H9 (cell line): ENCODE measurements around the gene GRID1. TPM values are rescaled to one million over a fixed set of nuclear protein-coding genes. Genes with fewer than 3 reads are reported as not detected.

ENCODE experiments used
- DNase-seq: peaks from one replicate; pipeline ENCODE4 v3.0.0-alpha.2; 2017
- H2AFZ ChIP-seq: one replicate; pipeline ENCODE4 v1.6.1; 2013; ENCODE audit warnings: mild to moderate bottlenecking, low read length, control low read depth, moderate library complexity
- H2AK5ac ChIP-seq: 2 replicates; pipeline ENCODE4 v1.6.1; 2013; ENCODE audit warnings: low read length, control low read depth, mixed read lengths; ENCODE audit not compliant: insufficient read length
- H2BK120ac ChIP-seq: one replicate; pipeline ENCODE4 v1.6.1; 2013; ENCODE audit warnings: low read depth, mild to moderate bottlenecking, low read length, control low read depth, inconsistent platforms; ENCODE audit not compliant: poor library complexity, severe bottlenecking
- H2BK12ac ChIP-seq: 2 replicates; pipeline ENCODE4 v1.6.1; 2013; ENCODE audit warnings: low read length, control low read depth, mixed read lengths, low read depth; ENCODE audit not compliant: insufficient read length
- H2BK15ac ChIP-seq: 2 replicates; pipeline ENCODE4 v1.6.1; 2013; ENCODE audit warnings: low read depth, low read length, control low read depth
- H2BK20ac ChIP-seq: one replicate; pipeline ENCODE4 v1.6.1; 2013; ENCODE audit warnings: low read depth, mild to moderate bottlenecking, low read length, control low read depth, inconsistent platforms; ENCODE audit not compliant: poor library complexity, severe bottlenecking
- H2BK5ac ChIP-seq: 2 replicates; pipeline ENCODE4 v1.6.1; 2013; ENCODE audit warnings: low read length, control low read depth, mixed read lengths; ENCODE audit not compliant: insufficient read length
- H3K14ac ChIP-seq: 2 replicates; pipeline ENCODE4 v1.6.1; 2013; ENCODE audit warnings: low read length, control low read depth; ENCODE audit not compliant: insufficient read depth
- H3K18ac ChIP-seq: 2 replicates; pipeline ENCODE4 v1.6.1; 2013; ENCODE audit warnings: low read depth, mild to moderate bottlenecking, mixed read lengths, low read length, control low read depth; ENCODE audit not compliant: insufficient read length
- H3K23ac ChIP-seq: 2 replicates; pipeline ENCODE4 v1.6.1; 2013; ENCODE audit warnings: low read length, control low read depth, mixed read lengths, low read depth; ENCODE audit not compliant: insufficient read length
- H3K23me2 ChIP-seq: 2 replicates; pipeline ENCODE4 v1.6.1; 2013; ENCODE audit warnings: low read depth, mild to moderate bottlenecking, mixed read lengths, low read length, control low read depth; ENCODE audit not compliant: insufficient read length, poor library complexity, severe bottlenecking
- H3K27ac ChIP-seq: 2 replicates; pipeline ENCODE4 v1.5.1; 2013; ENCODE audit warnings: low read length, control low read depth, mixed read lengths, low read depth; ENCODE audit not compliant: insufficient read length
- H3K27me3 ChIP-seq: 2 replicates; pipeline ENCODE4 v1.6.1; 2013; ENCODE audit warnings: low read length, control low read depth, inconsistent platforms; ENCODE audit not compliant: insufficient read depth
- H3K4ac ChIP-seq: 2 replicates; pipeline ENCODE4 v1.6.1; 2013; ENCODE audit warnings: low read depth, mild to moderate bottlenecking, control low read depth, inconsistent platforms, low read length, moderate library complexity
- H3K4me1 ChIP-seq: 2 replicates; pipeline ENCODE4 v1.6.1; 2013; ENCODE audit warnings: low read length, control low read depth, inconsistent platforms; ENCODE audit not compliant: insufficient read depth
- H3K4me2 ChIP-seq: 2 replicates; pipeline ENCODE4 v1.6.1; 2013; ENCODE audit warnings: low read length, control low read depth, mixed read lengths; ENCODE audit not compliant: insufficient read length, insufficient read depth
- H3K56ac ChIP-seq: 2 replicates; pipeline ENCODE4 v1.6.1; 2013; ENCODE audit warnings: low read depth, mild to moderate bottlenecking, mixed read lengths, low read length, control low read depth; ENCODE audit not compliant: insufficient read length
- H3K79me1 ChIP-seq: 2 replicates; pipeline ENCODE4 v1.6.1; 2013; ENCODE audit warnings: low read depth, mild to moderate bottlenecking, moderate library complexity, low read length, control low read depth, inconsistent platforms; ENCODE audit not compliant: insufficient read depth, poor library complexity, severe bottlenecking
- H3K79me2 ChIP-seq: 2 replicates; pipeline ENCODE4 v1.6.1; 2013; ENCODE audit warnings: low read length, control low read depth, inconsistent platforms; ENCODE audit not compliant: insufficient read depth
- H3K9ac ChIP-seq: 2 replicates; pipeline ENCODE4 v1.6.1; 2013; ENCODE audit warnings: low read length, control low read depth, mixed read lengths; ENCODE audit not compliant: insufficient read length; ENCODE audit errors: extremely low read depth
- H3K9me3 ChIP-seq: one replicate; pipeline ENCODE4 v1.6.1; 2013; ENCODE audit warnings: low read depth, low read length, inconsistent platforms; ENCODE audit not compliant: control insufficient read depth
- H3T11ph ChIP-seq: one replicate; pipeline ENCODE4 v1.6.1; 2013; ENCODE audit warnings: mild to moderate bottlenecking, low read length, control low read depth, inconsistent platforms
- H4K20me1 ChIP-seq: one replicate; pipeline ENCODE4 v1.6.1; 2013; ENCODE audit not compliant: control insufficient read depth, insufficient read length, insufficient read depth
- H4K5ac ChIP-seq: 2 replicates; pipeline ENCODE4 v1.6.1; 2013; ENCODE audit warnings: low read depth, mild to moderate bottlenecking, mixed read lengths, low read length, control low read depth; ENCODE audit not compliant: insufficient read length
- H4K8ac ChIP-seq: replicated peaks from 2 replicates; pipeline ENCODE4 v1.6.1; 2013; ENCODE audit warnings: low read length, control low read depth, mixed read lengths, low read depth; ENCODE audit not compliant: insufficient read length
- H4K91ac ChIP-seq: 2 replicates; pipeline ENCODE4 v1.6.1; 2013; ENCODE audit warnings: low read depth, mild to moderate bottlenecking, moderate library complexity, mixed read lengths, low read length, control low read depth; ENCODE audit not compliant: insufficient read length
- H3K27ac Mint-ChIP-seq, 3 experiments: 2 replicates in 2 of 3; 3 replicates in 1 of 3; pipeline ENCODE4 v1.8.0; 2020 to 2021; ENCODE audit warnings: mixed read lengths in 3 of 3, mild to moderate bottlenecking in 1 of 3, moderate library complexity in 1 of 3
- H3K27me3 Mint-ChIP-seq: 2 replicates; pipeline ENCODE4 v1.8.0; 2021; ENCODE audit warnings: low read depth, mild to moderate bottlenecking, moderate library complexity, mixed read lengths
- H3K36me3 Mint-ChIP-seq, 3 experiments: 2 replicates in 2 of 3; 3 replicates in 1 of 3; pipeline ENCODE4 v1.8.0; 2020 to 2021; ENCODE audit warnings: low read depth in 3 of 3, mixed read lengths in 3 of 3; ENCODE audit not compliant: insufficient read depth in 1 of 3
- H3K4me1 Mint-ChIP-seq, 2 experiments: 2 replicates each; pipeline ENCODE4 v1.8.0; 2020; ENCODE audit warnings: mixed read lengths in 2 of 2
- H3K4me3 Mint-ChIP-seq, 2 experiments: 2 replicates in 1 of 2; 3 replicates in 1 of 2; pipeline ENCODE4 v1.8.0; 2020 to 2021; ENCODE audit warnings: mild to moderate bottlenecking in 2 of 2, mixed read lengths in 2 of 2, moderate library complexity in 1 of 2
- H3K9me3 Mint-ChIP-seq, 2 experiments: 2 replicates in 1 of 2; 3 replicates in 1 of 2; pipeline ENCODE4 v1.8.0; 2020; ENCODE audit warnings: mild to moderate bottlenecking in 2 of 2, mixed read lengths in 2 of 2, moderate library complexity in 1 of 2
- CTCF ChIP-seq: fragments of 200-600 bp; sonication (generic); conservative IDR thresholded peaks from 3 replicates; pipeline ENCODE4 v1.8.0; 2021; ENCODE audit warnings: antibody characterized with exemption, mild to moderate bottlenecking
- WGBS: extraction: QIAGEN DNeasy Blood & Tissue Kit; methylation state at CpG from one replicate; pipeline ENCODE4 v1.1.7; 2013; ENCODE audit warnings: missing lambda C conversion rate, low lambda C conversion rate, mixed read lengths; ENCODE audit not compliant: insufficient read length; ENCODE audit errors: extremely low coverage; 5-methylcytosine and 5-hydroxymethylcytosine counted together
- total RNA-seq: library from RNA; stranded (reverse); gene quantifications from 2 replicates; pipeline ENCODE4 v1.2.1, GENCODE V29; 2021

The GRID1 gene
- total RNA-seq, 1 experiment from 2014 or later: 0.35 TPM

- H3K9me3 Mint-ChIP-seq: peaks cover 0 to 7% of the 10 kb centered on the region in 2 experiments; a peak in 2 of 5 replicates
- H3K27me3 Mint-ChIP-seq: no peaks in the 10 kb centered on the region; the same call in 1 of the 2 replicates
These were observed 508.8 kb downstream of the GRID1 start for GRCh38 chr10:85857791-85858190.

More at GRCh38 chr10:85857791-85858190, 508.8 kb downstream of the GRID1 start:
- Mint-ChIP-seq H3K4me3 (no peak overlapping the region), H3K27ac (no peak overlapping the region), H3K4me1 (peaks cover 6% of the 10 kb centered on the region in 2 experiments; a peak in 3 of 4 replicates), H3K36me3 (peaks cover 0 to 4% (median 0%) of the 10 kb centered on the region in 3 experiments; a peak in 2 of 7 replicates)
- Histone ChIP-seq H3K4me2 (no peak overlapping the region), H2BK12ac (no peak overlapping the region), H3K4me1 (no peaks in the 10 kb centered on the region), H3K56ac (no peak overlapping the region), H3K27ac (no peak overlapping the region), H3K27me3 (no peaks in the 10 kb centered on the region), H2AFZ (no peak overlapping the region), H4K91ac (no peak overlapping the region), H3K79me2 (no peaks in the 10 kb centered on the region), H4K8ac (no peak overlapping the region), H2BK120ac (no peak overlapping the region), H3K4ac (no peak overlapping the region), H3K14ac (no peak overlapping the region), H3K79me1 (no peaks in the 10 kb centered on the region), H3K18ac (no peak overlapping the region), H3K23ac (no peak overlapping the region), H2BK15ac (no peak overlapping the region), H2BK20ac (no peak overlapping the region), H3T11ph (no peak overlapping the region), H3K23me2 (no peaks in the 10 kb centered on the region), H2BK5ac (no peak overlapping the region), H3K9ac (no peak overlapping the region), H4K5ac (no peak overlapping the region), H2AK5ac (no peak overlapping the region), H4K20me1 (no peaks in the 10 kb centered on the region), H3K9me3 (no peaks in the 10 kb centered on the region)
- DNase-seq: no peak
- TF ChIP-seq CTCF: no peak
- WGBS: no CpG with 5 or more reads among the region's 3 CpGs
